ENCODE measurements around the gene PPFIBP1.
A peak's percentile ranks its signal among the peaks of the same experiment; 100 is the strongest.
"Not testable (repeated sequence)": the region's sequence is repeated elsewhere in the genome, so short reads cannot be mapped to it uniquely, and the experiment has no call there.

The PPFIBP1 gene

DNA sequence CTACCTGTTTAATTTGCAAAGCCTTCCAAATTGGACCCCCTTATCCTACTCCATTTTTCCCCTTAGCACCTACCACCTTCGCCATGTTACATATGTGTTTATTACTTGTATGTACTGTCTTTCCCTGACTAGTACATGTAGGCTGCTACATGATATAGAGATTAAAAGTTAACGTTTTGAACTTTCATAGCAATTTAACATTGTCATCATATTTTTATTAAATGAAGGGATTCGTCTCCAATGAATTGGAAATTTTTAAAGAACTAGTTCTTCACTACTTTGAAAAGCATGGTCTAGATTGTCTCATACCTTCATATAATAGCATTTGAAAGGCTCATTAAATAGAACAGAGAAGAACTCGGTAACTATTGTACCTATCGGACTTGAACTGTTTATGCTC lies 107.4 kb downstream of the PPFIBP1 start:
- FAIRE-seq = no peak

DNA sequence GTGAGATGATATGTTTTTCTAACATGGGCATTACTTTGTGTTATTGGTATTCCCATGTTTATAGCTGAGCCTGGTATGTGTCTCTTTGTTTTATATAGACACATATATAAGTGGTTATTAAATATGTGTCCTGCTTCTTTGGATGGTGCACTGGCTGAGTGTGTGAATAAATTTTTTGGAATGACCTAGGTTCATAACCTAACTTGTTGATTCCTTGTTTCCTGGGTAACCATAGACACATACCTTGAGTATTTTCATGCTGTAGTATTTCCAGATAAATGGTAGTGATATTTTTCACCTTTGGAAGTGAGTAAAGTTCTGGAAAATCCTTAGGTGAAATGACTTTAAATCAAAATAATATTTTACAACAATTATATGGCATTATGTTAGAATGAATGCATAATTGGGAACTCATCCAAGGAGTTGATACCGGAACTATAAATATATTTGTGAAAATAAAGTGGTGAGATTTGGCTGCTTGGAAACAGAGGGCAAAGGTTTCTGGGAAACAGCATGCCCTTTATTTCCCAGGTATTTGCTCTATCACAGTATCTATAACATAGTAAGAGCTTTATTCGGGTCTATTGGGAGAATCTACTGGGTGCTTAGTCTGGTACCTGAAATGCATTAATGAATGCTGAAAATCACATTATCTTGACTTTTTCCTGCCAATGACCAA lies 107.9 kb downstream of the PPFIBP1 start:
- peak; percentile 49 for FAIRE-seq

DNA sequence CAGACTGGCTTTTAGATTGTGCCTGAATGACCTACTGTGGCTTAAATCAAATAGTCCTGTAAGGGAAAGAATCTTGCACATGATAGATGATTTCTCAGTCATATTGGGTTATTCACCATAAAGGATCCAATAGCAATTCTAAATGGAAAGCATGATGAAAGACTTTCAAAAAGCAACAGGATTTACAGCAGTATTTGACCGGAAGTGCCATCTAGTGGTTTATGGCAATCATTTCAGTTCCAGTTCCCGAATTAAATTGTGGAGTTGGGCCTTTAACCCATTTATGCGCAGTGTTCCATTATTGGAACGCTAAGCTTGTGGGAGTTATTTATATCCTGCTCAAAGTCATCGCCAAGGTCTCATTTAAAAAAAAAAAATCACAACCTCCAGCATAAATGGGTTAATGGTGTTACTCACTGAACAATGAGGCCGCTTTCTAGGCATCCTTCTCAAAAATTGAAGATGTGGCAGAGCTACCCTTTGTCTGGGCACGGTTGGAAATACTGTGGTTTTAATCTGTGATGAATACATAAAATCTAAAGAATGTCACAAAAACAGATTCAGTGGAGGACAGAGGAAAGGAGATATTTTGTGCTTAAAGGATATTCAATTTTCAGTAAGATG lies 111.5 kb downstream of the PPFIBP1 start:
- peak; percentile 28 for FAIRE-seq

DNA sequence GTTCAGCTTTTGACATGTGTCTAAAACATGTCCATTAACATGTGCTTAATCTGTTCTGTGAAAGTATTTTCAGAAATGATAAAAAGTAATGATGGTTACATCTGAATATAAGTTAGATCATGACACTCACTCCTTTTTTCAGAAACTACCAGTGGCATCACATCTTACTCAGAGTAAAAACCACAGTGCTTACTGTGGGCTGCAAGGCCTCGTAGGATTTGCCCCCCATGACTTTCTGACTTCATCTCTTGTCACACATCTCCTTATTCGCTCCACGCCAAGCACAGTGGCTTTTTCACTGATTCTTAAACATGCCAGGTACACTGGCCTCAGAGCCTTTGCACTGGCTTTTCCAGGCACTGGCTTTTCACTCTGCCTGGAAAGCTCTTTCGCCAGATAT lies 112.6 kb downstream of the PPFIBP1 start:
- not testable (repeated sequence) for FAIRE-seq

DNA sequence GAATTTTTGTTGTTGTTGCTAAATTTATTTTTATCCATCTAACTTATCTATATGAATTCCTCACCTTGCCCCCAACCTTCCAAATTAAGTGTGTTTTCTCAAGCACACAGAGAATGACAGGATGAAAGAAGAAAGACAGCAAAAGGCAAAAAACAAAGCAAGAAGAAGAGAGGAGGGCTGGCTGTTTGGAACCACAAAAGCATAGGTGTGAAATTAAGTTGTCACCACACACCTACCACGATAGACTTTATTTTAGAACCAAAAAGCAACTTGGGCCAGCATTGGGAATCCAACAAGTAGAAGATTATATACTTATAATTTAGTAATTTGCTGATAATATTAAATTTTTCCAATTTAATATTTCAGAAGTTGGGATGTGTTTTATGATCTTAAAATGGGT lies 113.5 kb downstream of the PPFIBP1 start:
- no peak for FAIRE-seq

DNA sequence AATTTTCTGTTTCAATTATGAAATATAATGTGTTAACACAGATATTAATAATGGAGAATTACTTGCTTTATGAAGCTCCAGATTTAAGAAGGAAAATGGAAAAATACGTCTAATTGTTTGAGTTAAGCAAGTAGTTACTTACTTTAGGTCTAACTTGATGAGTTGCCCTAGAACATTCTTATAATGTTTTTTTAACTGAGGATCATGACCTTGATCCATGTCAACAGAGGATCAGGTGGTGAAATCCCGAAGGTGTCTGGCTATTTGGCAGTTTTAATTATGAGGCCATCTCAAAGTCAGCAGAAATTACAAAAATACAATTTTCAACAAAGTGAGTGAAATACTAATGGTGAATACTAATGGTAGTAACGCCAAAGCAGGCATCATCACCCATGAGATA lies 115.3 kb downstream of the PPFIBP1 start:
- FAIRE-seq = no peak

DNA sequence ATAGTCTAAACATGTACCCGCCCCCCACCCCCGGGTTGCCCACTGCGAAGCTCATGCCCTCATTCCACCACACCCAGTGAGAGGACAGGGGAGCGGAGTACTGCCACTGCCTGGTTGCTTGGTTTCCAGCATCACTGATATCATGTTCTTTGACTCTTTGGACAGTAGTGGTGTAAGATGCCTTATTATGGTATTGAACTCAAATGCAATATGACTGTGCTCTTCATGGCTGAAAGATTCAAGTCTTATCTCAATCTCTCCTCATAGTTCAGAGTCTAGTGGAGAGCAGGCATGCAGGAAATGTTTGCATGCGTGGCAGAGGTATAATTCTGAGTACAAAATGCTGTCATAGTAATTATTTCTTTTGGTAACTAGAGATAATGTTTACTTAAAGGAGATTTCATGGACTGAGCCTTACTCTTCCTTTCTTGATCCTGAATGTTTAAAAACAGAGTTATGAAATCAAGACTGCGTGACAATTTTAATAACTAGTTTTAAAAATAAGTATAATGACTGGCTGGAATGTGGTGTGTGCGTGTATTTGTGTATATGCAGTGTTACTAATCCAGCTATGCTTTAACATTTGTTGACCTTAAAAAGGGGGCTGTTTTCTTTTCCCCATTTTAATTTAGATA lies 116.7 kb downstream of the PPFIBP1 start:
- not testable (repeated sequence) for FAIRE-seq

DNA sequence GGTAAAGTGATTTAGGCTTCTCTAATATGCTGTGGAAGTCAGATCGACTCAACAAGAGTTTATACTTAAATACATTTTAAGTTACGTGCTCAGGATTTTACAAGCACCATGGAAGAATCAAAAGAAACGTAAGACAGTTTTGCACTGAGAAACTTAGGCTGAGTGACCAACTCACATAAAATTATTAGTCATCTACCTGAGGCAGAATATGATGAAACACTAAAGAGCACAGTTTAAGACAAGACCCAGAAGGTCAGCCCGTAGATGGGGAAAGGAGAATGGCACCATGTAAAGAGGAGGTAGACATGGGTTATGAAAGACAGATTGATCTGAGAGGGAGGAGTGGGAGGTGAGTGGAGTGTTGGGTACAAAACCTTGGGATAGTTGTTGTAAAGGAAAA lies 118.4 kb downstream of the PPFIBP1 start:
- not testable (repeated sequence) for FAIRE-seq

DNA sequence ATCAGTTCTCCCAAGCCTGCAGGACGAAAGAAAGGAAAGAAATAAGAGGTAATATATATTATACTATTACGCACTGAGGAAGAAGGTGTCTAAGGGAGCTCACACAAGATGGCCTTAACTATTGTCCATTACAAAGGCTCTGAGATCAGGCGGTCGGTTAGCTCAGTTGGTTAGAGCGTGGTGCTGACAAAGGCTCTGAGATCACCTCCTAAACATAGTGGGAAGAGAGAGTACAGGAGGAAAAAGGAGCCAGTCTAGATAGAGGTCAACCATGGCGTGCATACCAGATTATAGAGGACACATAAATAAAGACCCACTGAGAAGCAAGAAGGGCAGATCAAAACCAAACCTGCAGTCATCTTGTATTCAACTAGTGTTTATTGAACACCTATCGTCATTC lies 118.9 kb downstream of the PPFIBP1 start:
- FAIRE-seq = not testable (repeated sequence)

DNA sequence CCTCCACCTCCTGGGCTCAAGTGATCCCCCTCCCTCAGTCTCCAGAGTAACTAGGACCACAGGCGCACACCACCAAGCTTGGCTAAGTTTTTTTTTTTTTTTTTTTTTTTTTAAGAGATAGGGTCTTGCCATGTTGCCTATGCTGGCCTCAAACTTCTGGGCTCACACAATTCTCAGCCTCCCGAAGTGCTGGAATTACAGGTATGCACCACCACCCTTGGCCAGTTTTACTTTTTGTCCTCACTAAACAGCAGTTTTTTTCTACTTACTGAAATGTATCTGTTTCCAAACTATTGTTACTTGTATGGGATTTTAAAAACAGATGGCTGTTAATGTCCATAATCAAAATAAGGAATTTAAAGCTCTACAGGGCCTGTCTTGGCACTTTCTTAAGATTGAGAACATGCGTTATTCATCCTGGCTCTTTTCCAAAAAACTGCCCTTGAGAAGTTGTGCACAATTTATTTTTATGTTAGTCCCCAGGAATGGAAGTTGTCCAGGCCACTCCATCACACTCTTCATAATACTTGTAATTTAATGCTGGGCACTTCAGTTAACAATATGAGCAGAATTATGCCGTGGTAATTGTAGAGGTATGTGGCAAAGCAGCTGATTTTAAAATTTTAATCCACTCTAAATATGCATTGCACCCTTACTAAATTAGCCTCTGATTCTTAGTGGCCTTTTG lies 120.3 kb downstream of the PPFIBP1 start:
- no peak for FAIRE-seq

DNA sequence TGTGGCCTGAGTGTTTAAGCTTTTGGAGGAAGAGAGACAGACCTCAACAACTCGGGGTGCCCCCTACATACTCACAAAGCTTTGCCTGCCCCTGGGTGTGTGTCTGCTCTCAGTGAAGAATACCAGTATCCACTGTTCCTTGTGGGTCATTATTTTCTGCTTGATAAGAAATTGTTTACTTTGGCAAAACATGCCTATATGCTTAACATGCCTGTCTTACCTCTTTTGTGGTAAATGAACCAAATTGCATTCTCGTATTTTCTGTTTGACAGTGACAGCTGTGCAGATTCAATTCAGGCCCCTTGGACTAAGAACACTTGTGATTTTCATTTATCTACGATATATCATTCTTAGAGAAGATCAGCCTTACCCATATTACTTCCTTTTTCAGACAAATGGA lies 121.7 kb downstream of the PPFIBP1 start:
- FAIRE-seq = no peak

DNA sequence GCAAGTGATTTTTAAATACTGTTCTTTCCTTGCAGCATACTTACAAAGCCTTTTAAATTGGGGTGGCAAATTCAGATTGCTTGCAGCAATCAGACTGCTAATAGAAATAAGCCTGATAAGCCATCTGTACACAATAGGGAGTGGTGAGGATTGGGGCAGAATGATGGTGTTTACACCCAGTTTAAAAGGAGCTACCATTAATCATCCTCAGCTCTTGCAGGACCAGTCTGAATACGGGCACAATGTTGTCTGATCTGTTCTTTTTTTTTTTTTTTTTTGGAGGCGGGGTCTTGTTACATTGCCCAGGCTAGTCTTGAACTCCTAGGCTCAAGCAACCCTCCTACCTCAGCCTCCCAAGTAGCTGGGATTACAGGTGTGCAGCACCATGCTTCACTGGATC lies 122.1 kb downstream of the PPFIBP1 start:
- no peak for FAIRE-seq

DNA sequence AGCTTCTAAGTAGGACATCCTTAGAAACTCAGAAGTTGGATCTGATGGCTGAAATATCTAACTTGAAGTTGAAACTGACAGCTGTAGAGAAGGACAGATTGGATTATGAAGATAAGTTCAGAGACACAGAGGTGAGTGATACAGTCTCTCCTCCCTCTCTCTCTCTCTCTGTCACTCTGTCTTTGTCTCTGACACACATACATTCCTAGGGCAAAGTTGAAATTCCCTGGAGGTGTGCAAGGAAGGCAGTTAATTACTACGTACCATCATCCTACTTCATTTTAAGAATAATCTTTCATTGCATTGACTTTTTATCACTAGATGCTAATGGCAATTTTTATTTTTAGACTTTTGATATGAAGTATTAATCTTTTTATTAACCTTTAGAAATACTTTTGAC lies 126.0 kb downstream of the PPFIBP1 start:
- FAIRE-seq = no peak

DNA sequence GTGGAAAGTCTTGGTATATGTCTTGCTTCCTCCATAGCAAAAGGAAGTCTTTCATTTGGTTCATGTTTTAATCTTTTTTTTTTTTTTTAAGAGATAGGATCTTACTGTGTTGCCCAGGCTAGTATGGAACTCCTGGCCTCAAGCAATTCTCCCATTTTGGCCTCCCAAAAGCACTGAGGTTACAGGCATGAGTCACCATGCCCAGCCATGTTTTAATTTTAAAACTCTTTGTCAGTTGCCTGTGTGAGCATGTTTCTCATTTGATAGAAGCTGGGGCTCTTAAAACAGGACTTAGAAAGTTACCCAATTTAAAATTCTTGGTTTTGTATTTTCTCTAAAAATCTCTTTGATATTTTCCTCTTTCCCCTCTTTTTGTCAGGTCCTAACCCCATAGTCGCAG lies 127.2 kb downstream of the PPFIBP1 start:
- FAIRE-seq = no peak

DNA sequence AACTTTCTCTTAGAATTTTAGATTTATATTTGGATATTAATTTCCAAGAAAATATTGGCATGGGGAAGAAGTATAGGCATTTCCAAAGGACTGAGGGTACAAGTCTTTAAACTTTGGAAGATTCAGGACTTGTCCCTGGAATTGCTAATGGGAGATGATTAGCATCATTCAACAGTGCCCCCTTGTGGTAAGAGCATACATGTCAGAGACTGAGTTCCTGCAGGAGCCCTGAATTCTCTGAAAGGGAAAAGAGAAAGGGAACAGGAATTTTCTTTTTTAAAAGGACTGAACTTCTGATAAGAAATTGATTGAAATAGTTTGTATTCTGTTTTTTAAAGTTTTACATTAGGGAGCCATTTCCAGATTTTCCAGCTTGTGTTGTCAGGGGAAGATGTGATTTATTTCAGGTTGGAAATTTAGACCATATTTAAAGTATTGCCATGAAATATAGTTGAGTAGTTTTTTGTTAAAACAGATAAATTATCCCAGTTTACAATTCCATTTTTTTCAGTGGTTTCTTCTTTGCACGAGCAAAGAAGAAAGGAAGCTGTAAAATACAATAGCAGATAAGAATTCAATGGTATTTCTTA lies 128.3 kb downstream of the PPFIBP1 start:
- peak; percentile 70 for FAIRE-seq

DNA sequence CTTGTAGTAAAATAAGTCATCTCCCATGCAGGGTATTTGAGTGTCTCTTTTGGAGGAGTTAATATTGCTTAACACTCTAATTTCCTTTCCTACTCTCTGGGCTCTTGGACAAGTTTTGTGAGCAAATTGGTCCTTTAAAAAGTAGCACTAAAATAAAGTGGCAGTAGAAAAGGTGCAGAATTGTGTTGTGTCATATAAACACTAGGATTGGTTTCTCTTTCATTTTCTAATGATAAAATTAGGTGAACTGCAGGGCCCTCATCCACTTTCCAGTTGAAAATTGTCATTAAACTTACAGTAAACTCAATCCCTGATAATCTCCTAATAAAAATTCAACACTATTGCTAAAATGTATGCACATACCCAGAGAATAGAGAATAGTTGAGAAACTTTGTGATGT lies 129.7 kb downstream of the PPFIBP1 start:
- no peak for FAIRE-seq

DNA sequence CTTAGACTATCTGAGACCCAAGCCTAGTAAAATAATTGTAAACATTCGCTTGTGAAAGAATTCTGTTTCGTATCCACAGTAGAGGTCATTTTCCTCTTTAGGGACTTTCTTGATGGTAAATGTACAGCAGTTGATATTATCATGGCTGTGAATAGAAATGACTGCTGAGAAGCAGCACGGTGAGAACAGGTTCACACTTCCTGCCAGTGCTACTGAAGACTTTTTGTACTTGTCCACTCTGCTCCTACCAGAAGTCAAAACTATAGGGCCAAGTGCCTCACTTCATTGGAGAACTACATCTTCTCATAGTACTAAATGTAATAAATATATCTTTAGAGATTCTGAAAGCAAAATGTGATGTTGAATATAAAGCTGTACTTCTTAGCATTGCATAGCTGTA lies 131.5 kb downstream of the PPFIBP1 start:
- FAIRE-seq = not testable (repeated sequence)

DNA sequence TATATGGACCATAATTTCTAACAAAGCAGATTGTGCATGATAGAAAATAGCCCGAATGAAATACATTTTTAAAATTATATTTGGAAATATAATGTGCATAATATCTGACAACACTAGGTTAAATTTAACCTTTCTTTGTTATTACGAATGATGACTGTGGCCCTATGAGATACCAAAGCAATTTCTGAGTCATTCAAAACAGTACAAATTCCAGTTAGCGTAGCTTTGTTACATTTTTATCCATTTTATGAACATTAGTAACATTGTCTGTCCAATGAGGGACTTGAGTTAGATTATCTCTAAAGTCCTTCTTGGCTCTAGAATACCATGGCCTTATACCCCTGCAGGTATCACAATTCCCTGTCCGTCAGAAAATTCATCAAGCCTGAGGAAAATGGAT lies 133.3 kb downstream of the PPFIBP1 start:
- FAIRE-seq = no peak

DNA sequence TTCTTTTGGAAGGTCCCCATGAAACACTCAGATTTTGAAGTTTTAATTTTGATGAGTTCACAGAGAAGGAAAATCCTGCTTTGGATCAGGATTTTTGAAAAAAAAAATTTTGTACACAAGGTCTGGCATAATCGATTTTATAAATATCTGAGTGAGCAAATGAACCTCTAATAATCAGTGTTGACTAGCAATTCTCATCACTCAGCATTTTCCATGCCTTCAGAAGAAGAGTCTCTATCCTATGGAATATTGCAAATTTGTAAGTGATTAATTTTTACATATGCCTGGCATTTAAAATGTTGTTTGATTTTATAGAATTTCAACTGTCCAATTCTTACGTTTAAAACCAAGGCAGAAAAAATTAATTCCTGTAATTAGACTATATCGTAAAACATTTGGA lies 141.7 kb downstream of the PPFIBP1 start:
- no peak for FAIRE-seq

DNA sequence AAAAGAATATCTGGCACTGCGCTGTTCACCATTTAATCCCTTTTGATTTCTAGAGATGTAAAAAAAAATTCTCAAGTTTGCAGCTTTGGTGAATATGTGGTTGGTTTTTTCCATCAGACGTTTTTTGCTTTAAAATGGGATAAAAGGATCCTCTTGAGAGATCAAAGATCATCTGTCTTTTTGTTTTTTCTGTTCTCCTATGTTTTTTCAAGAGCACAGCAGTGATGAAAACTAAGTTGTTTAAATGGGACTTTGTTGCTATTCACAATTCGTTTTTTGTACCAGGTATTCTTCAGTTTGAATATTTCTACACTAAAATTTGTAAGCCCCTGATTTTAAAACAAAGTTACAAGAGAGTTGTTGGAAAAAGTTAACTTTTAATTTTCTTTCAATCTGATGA lies 142.5 kb downstream of the PPFIBP1 start:
- no peak for FAIRE-seq

DNA sequence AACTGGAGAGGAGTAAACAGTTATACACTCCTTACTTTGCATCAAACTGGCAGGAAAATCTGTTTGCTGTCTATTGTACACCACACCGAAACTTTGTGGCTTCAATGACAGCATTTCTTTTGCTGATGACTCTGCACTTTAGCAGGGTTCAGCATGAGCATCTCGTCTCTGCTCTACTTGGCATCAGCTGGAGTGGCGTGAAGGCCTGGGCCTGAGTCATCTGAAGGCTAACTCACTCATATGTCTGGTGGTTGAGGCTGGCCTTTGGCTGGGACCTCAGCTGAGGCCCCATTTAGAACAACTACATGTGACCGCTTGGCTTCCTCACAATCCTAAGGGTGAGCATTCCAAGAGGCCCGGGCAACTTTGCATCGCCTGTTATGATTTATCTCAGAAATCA lies 143.5 kb downstream of the PPFIBP1 start:
- no peak for FAIRE-seq

DNA sequence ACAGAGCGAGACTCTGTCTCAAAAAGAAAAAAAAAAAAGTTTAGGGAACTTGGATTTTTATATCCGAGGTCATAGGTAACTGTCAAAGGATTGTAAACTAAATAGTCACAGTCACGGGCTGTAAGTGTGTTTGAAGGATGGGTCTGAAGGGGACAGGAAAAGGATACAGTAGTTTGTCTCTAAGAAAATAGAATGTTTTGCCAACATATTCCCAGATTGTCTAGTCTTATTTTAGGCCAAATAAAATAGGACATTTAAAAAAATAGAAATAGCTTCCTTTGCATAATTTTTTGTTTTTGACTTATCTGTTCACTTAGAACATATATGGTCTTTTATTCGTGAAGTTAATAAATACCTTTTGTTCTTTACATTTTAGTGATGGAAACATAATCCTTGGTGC lies 148.0 kb downstream of the PPFIBP1 start:
- no peak for FAIRE-seq

DNA sequence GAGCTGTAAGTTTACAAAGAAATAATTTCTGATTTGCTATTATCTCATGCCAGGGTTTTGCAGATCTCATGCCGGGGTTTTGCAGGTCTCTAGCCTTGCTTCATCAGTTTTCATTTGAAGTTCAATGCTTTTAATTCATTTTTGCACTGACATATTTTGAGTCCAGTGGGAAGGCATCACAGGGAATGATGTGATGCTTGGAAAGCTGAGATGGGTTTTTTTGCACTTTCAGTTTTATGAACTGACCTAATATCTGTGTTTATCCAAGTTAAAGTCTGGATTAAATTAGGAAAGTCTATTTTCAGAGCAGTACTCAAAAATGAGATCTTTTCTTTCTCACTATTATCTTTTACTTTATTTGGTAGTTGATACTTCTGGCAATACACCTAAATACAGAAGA lies 148.6 kb downstream of the PPFIBP1 start:
- no peak for FAIRE-seq
